ENCODE measurements around the gene TMEM123. TPM values are rescaled to one million over a fixed set of nuclear protein-coding genes. Genes with fewer than 3 reads are reported as not detected.

TMEM123 gene
- total and polyA plus RNA-seq, 4 experiments from 2014 or later, result 383 to 839 (median 574) TPM

- no peak for DNase-seq
- Mint-ChIP-seq H3K4me1 (peaks cover 26 to 59% (median 39%) of the 10 kb centered on the region in 4 donors), H3K27me3 (no peaks in the 10 kb centered on the region), H3K27ac (peak overlapping the region in 2 of 7 donors; percentile 2 to 10), H3K36me3 (no peaks in the 10 kb centered on the region), H3K9me3 (no peaks in the 10 kb centered on the region), H3K4me3 (no peak overlapping the region)
- no peak overlapping the region for H3K27ac ChIP-seq (ENCODE audit: low read depth, low read length)
- POLR2A ChIA-PET (ENCODE audit: partially characterized antibody), result interaction anchor here (1.2 kb wide), 1 partner anchor 10 kb away, joined by 3 read pairs; no protein-coding TSS in a partner anchor
- H3K4me3 ChIP-seq (ENCODE audit: low read length in 2 of 2), result no peak overlapping the region
- no peaks in the 10 kb centered on the region for H3K36me3 ChIP-seq (ENCODE audit: insufficient read depth, low read length)
- H3K9me3 ChIP-seq (ENCODE audit: control insufficient read depth in 1 of 2, low read length in 2 of 2), result no peaks in the 10 kb centered on the region
- no peaks in the 10 kb centered on the region for H3K27me3 ChIP-seq (ENCODE audit: insufficient read depth, low read length)
- CTCF ChIA-PET (ENCODE audit: partially characterized antibody), result interaction anchor here (1.2 to 2.4 kb wide), 2 partner anchors 37 to 117 kb away, joined by 3 to 6 read pairs; no protein-coding TSS in a partner anchor
- intact Hi-C loops (cut with micrococcal nuclease), result loop anchor here (10.0 kb wide), 1 partner anchor 545 kb away; the partner anchor contains the start of genes ANGPTL5 and CEP126
- H3K4me1 ChIP-seq (ENCODE audit: insufficient read depth, low read length), result peaks cover 20% of the 10 kb centered on the region
These were observed 6.8 kb upstream of the TMEM123 start for GRCh38 chr11:102459393-102459792.

GRCh38 chr11:102458548-102458947, 6.0 kb upstream of the TMEM123 start:
- Mint-ChIP-seq H3K36me3 (no peaks in the 10 kb centered on the region), H3K27me3 (no peaks in the 10 kb centered on the region), H3K9me3 (no peaks in the 10 kb centered on the region), H3K27ac (peak overlapping the region in 1 of 7 donors; percentile 76), H3K4me3 (peak overlapping the region in 1 of 8 donors; percentile 17), H3K4me1 (peaks cover 28 to 62% (median 41%) of the 10 kb centered on the region in 4 donors)
- DNase-seq, result no peak
- H3K4me1 ChIP-seq (ENCODE audit: insufficient read depth, low read length), result peaks cover 26% of the 10 kb centered on the region
- no peaks in the 10 kb centered on the region for H3K27me3 ChIP-seq (ENCODE audit: insufficient read depth, low read length)
- intact Hi-C loops (cut with micrococcal nuclease), result loop anchor here (10.0 kb wide), 1 partner anchor 544 kb away; the partner anchor contains the start of genes ANGPTL5 and CEP126
- no peak overlapping the region for H3K27ac ChIP-seq (ENCODE audit: low read depth, low read length)
- POLR2A ChIA-PET (ENCODE audit: partially characterized antibody), result no interaction called here
- H3K36me3 ChIP-seq (ENCODE audit: insufficient read depth, low read length), result no peaks in the 10 kb centered on the region
- H3K4me3 ChIP-seq (ENCODE audit: low read length in 2 of 2), result no peak overlapping the region
- CTCF ChIA-PET (ENCODE audit: partially characterized antibody), result interaction anchor here (1.2 to 2.4 kb wide), 2 partner anchors 37 to 116 kb away, joined by 3 to 6 read pairs; no protein-coding TSS in a partner anchor
- no peaks in the 10 kb centered on the region for H3K9me3 ChIP-seq (ENCODE audit: control insufficient read depth in 1 of 2, low read length in 2 of 2)

- no peaks in the 10 kb centered on the region for H3K36me3 ChIP-seq (ENCODE audit: insufficient read depth, low read length)
- DNase-seq, result no peak
- H3K27me3 ChIP-seq (ENCODE audit: insufficient read depth, low read length), result no peaks in the 10 kb centered on the region
- no peak overlapping the region for H3K4me3 ChIP-seq (ENCODE audit: low read length in 2 of 2)
- peak overlapping the region in 3 of 7 donors; percentile 3 to 64 (median 54) for H3K27ac Mint-ChIP-seq
- POLR2A ChIA-PET (ENCODE audit: partially characterized antibody), result interaction anchor here (2.2 kb wide), 1 partner anchor 9 kb away, joined by 8 read pairs; no protein-coding TSS in a partner anchor
- H3K4me3 Mint-ChIP-seq, result peak overlapping the region in 2 of 8 donors; percentile 9 to 21
- peaks cover 34 to 69% (median 47%) of the 10 kb centered on the region in 4 donors for H3K4me1 Mint-ChIP-seq
- CTCF ChIA-PET (ENCODE audit: partially characterized antibody), result interaction anchor here (1.1 to 1.8 kb wide), 4 partner anchors 47 to 170 kb away, joined by 3 to 6 read pairs (median 4); no protein-coding TSS in a partner anchor
- intact Hi-C loops (cut with micrococcal nuclease), result loop anchor here (10.0 kb wide), 1 partner anchor 543 kb away; the partner anchor contains the start of genes ANGPTL5 and CEP126
- H3K27ac ChIP-seq (ENCODE audit: low read depth, low read length), result no peak overlapping the region
- H3K4me1 ChIP-seq (ENCODE audit: insufficient read depth, low read length), result peaks cover 33% of the 10 kb centered on the region
- no peaks in the 10 kb centered on the region for H3K9me3 Mint-ChIP-seq
- H3K27me3 Mint-ChIP-seq, result no peaks in the 10 kb centered on the region
- peaks cover 0 to 3% of the 10 kb centered on the region in 2 donors for H3K36me3 Mint-ChIP-seq
- no peaks in the 10 kb centered on the region for H3K9me3 ChIP-seq (ENCODE audit: control insufficient read depth in 1 of 2, low read length in 2 of 2)
These were observed 5.3 kb upstream of the TMEM123 start for GRCh38 chr11:102457865-102458264.

GRCh38 chr11:102457056-102457677, 4.6 kb upstream of the TMEM123 start:
- no peak overlapping the region for H3K4me3 ChIP-seq (ENCODE audit: low read length in 2 of 2)
- H3K27ac Mint-ChIP-seq, result peak overlapping the region in 2 of 7 donors; percentile 5 to 19
- CTCF ChIA-PET (ENCODE audit: partially characterized antibody), result interaction anchor here (0.9 to 1.8 kb wide), 5 partner anchors 46 to 169 kb away, joined by 3 to 6 read pairs (median 3); no protein-coding TSS in a partner anchor
- H3K9me3 Mint-ChIP-seq, result no peaks in the 10 kb centered on the region
- H3K4me1 Mint-ChIP-seq, result peaks cover 35 to 72% (median 49%) of the 10 kb centered on the region in 4 donors
- peaks cover 33% of the 10 kb centered on the region for H3K4me1 ChIP-seq (ENCODE audit: insufficient read depth, low read length)
- intact Hi-C loops (cut with micrococcal nuclease), result loop anchor here (10.0 kb wide), 1 partner anchor 542 kb away; the partner anchor contains the start of genes ANGPTL5 and CEP126
- H3K4me3 Mint-ChIP-seq, result no peak overlapping the region
- no peak for DNase-seq
- H3K27me3 ChIP-seq (ENCODE audit: insufficient read depth, low read length), result no peaks in the 10 kb centered on the region
- no peak overlapping the region for H3K27ac ChIP-seq (ENCODE audit: low read depth, low read length)
- no peaks in the 10 kb centered on the region for H3K27me3 Mint-ChIP-seq
- POLR2A ChIA-PET (ENCODE audit: partially characterized antibody), result interaction anchor here (2.2 kb wide), 1 partner anchor 10 kb away, joined by 8 read pairs; no protein-coding TSS in a partner anchor
- H3K36me3 ChIP-seq (ENCODE audit: insufficient read depth, low read length), result no peaks in the 10 kb centered on the region
- peaks cover 0 to 6% of the 10 kb centered on the region in 2 donors for H3K36me3 Mint-ChIP-seq
- H3K9me3 ChIP-seq (ENCODE audit: control insufficient read depth in 1 of 2, low read length in 2 of 2), result no peaks in the 10 kb centered on the region

- Mint-ChIP-seq H3K36me3 (peaks cover 0 to 14% of the 10 kb centered on the region in 2 donors), H3K4me1 (peaks cover 36 to 80% (median 53%) of the 10 kb centered on the region in 4 donors), H3K27ac (peak overlapping the region in 1 of 7 donors; percentile 31), H3K4me3 (no peak overlapping the region), H3K9me3 (no peaks in the 10 kb centered on the region), H3K27me3 (no peaks in the 10 kb centered on the region)
- H3K27ac ChIP-seq (ENCODE audit: low read depth, low read length), result no peak overlapping the region
- ChIA-PET POLR2A (ENCODE audit: partially characterized antibody) (interaction anchor here (2.2 kb wide), 1 partner anchor 11 kb away, joined by 8 read pairs; no protein-coding TSS in a partner anchor), CTCF (ENCODE audit: partially characterized antibody) (interaction anchor here (0.9 to 1.8 kb wide), 2 partner anchors 45 to 114 kb away, joined by 3 read pairs; no protein-coding TSS in a partner anchor)
- H3K9me3 ChIP-seq (ENCODE audit: control insufficient read depth in 1 of 2, low read length in 2 of 2), result no peaks in the 10 kb centered on the region
- intact Hi-C loops (cut with micrococcal nuclease), result loop anchor here (10.0 kb wide), 1 partner anchor 542 kb away; the partner anchor contains the start of genes ANGPTL5 and CEP126
- no peaks in the 10 kb centered on the region for H3K36me3 ChIP-seq (ENCODE audit: insufficient read depth, low read length)
- DNase-seq, result no peak
- no peaks in the 10 kb centered on the region for H3K27me3 ChIP-seq (ENCODE audit: insufficient read depth, low read length)
- no peak overlapping the region for H3K4me3 ChIP-seq (ENCODE audit: low read length in 2 of 2)
- peaks cover 33% of the 10 kb centered on the region for H3K4me1 ChIP-seq (ENCODE audit: insufficient read depth, low read length)
These were observed 3.8 kb upstream of the TMEM123 start for GRCh38 chr11:102456381-102456780.

GRCh38 chr11:102453921-102454320, 1.4 kb upstream of the TMEM123 start:
- peak overlapping the region in 4 of 8 donors; percentile 15 to 98 (median 68) for H3K4me3 Mint-ChIP-seq
- intact Hi-C loops (cut with micrococcal nuclease), result loop anchor here (1.0 to 10.0 kb wide), 6 partner anchors 11 to 539 kb away; partner anchors contain the start of genes ANGPTL5, BIRC3 and CEP126
- H3K9me3 ChIP-seq (ENCODE audit: control insufficient read depth in 1 of 2, low read length in 2 of 2), result no peaks in the 10 kb centered on the region
- H3K4me3 ChIP-seq (ENCODE audit: low read length in 2 of 2), result peak overlapping the region in 1 of 2 donors; percentile 94
- ChIA-PET POLR2A (ENCODE audit: partially characterized antibody) (interaction anchor here (1.0 to 4.7 kb wide), 15 partner anchors 13 to 165 kb away, joined by 3 to 44 read pairs (median 5); partner anchors contain the start of gene BIRC2), CTCF (ENCODE audit: partially characterized antibody) (interaction anchor here (1.1 to 1.8 kb wide), 6 partner anchors 13 to 109 kb away, joined by 3 to 11 read pairs (median 4); no protein-coding TSS in a partner anchor)
- DNase-seq, result no peak
- no peaks in the 10 kb centered on the region for H3K27me3 Mint-ChIP-seq
- no peaks in the 10 kb centered on the region for H3K27me3 ChIP-seq (ENCODE audit: insufficient read depth, low read length)
- no peaks in the 10 kb centered on the region for H3K9me3 Mint-ChIP-seq
- peaks cover 57% of the 10 kb centered on the region for H3K4me1 ChIP-seq (ENCODE audit: insufficient read depth, low read length)
- peak overlapping the region in 5 of 7 donors; percentile 43 to 98 (median 97) for H3K27ac Mint-ChIP-seq
- H3K27ac ChIP-seq (ENCODE audit: low read depth, low read length), result peak overlapping the region; percentile 86
- peaks cover 53 to 93% (median 70%) of the 10 kb centered on the region in 4 donors for H3K4me1 Mint-ChIP-seq
- H3K36me3 ChIP-seq (ENCODE audit: insufficient read depth, low read length), result no peaks in the 10 kb centered on the region
- H3K36me3 Mint-ChIP-seq, result peaks cover 0 to 20% of the 10 kb centered on the region in 2 donors
